ENCODE data around the gene KDM3B.

Gene KDM3B

DNA sequence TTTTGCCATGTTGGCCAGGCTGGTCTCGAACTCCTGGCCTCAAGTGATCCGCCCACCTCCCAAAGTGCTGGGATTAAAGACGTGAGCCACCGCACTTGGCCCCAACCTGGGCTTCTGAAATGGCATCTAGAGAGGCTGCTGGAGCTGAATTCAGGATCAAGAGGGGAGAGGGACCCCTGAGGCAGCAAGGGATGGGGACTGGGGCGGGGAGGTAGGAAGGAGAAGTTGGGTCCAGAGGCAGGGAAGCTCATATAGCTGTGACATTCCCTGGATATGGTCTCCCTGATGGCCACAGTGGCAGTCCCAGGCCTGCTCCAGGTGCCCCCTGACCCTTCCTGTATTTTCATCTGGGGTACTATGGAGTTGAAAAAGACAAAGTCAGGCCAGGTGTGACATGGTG, 98.5 kb downstream of the KDM3B start:
- no peak for DNase-seq

DNA sequence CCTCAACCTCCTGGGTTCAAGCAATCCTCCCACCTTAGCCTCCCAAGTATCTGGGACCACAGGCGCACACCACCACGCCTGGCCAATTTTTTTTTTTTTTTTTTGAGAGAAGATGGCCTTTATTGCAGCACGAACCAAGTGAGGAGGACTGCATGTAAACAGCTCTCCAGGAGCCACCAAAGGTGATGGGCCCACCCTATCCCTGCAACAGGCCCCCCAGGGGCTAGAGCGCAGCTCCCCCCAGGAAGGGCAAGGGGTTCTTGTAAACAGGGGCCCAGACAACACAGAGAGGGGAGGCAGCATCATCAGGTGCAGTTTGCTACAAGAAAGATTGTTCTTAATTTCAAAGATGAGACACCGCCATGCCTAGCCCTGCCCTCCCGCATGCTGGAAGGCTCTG, 100.2 kb downstream of the KDM3B start:
- DNase-seq = no peak

DNA sequence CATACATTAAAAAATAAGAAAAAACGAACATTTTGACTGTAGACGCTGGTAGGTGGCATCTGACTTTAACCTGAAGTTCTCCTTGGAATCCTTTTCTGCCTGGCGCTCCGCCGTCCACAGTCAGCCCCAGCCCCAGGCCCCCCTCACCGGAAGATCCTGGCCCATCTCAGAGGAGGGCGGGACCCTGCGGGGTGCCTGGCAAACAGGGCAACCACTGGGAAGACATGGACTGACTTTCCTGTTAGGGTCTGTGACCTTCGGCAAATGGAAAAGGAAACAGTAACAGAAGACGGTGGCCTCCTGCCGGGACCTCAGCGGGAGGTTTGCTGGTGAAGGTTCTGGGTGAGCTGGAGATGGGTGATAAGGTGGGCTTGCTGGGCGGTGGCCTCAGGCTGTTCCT, 101.1 kb downstream of the KDM3B start:
- no peak for DNase-seq

DNA sequence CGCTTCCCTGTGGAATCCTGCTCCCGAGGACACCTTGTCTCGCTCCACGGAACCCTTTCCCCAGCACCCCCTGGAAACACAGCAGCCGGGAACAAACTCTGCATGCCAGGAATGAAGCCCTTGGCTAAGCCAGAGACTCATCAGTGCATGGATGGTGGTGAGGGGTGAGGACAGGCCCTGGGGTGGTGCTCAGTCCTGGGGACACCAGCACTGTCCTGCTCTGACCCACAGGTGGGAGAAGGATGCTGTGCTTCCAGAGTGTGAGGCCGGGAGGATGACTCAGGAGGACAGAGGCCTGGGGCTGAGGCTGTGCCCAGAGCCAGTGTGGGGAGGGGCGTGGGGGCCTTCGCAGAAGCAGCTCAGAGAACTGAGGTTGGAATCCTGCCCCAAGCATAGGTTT, 101.6 kb downstream of the KDM3B start:
- DNase-seq = no peak

DNA sequence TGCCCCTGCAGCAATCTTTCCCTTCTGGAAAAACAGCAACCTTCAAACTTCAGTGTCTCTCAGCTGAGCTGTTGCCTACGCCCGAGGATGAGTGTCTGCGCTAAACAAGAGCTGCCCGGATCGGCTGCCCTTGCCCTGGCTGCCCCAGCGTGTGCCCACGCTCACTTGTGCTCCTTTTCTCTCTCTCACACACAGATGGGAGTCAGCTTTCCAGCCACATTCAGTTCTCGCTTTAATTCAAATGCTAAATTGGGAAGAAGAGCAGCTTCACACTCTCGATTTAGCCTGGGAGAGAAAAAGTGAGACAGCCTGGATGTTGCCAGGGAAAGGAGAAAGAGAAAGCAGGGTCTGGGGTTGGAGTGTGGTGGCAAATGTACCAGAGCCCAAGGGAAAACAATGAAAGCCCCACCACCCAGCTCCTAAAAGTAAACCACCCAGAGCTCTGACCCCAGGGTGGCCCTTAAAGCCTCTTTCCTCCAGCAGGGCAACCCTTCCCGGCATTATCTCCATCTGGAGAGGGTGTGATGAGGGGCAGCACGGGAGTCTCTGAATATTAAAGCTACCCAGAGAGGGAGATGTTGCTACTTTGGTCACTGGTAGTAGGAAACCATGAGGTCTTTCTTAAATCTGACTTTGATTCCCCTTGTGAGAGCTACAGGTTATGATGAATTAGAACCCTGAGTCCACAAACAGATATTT, 102.9 kb downstream of the KDM3B start:
- DNase-seq = no peak

DNA sequence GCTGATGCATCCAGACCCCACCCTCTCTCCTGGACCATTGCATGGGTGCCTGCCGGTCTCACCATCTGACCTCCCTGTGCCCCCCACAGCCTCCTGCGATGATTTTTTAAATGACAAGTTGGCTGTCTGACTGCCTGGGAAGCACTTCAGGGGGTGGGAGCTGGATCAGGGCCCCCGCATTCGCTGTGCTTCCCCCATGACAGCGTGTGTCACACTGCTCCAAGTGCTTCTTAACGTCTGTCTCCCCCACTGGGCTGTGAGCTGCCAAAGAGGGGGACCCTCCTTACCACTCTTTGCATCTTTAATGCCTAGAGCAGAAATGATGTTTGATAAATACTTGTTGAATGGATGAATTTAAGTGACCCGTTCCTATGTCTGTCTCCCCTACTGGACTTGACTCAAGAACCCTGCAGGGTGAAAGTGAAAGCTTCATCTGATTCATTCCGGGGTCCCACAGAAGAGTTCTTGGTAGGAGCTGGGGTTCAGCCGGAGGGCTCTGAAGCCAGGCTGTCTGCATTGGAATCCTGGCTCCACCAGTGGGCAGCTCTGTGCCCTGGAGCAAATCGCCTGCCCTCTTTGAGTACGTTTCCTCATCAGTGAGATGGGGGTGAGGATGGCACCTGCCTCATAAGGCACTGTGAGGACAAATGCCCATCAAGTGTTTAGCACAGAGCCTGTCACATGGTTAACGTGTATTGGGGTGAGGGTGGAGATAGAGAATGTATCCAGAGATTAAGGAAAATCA, 105.2 kb downstream of the KDM3B start:
- no peak for DNase-seq

DNA sequence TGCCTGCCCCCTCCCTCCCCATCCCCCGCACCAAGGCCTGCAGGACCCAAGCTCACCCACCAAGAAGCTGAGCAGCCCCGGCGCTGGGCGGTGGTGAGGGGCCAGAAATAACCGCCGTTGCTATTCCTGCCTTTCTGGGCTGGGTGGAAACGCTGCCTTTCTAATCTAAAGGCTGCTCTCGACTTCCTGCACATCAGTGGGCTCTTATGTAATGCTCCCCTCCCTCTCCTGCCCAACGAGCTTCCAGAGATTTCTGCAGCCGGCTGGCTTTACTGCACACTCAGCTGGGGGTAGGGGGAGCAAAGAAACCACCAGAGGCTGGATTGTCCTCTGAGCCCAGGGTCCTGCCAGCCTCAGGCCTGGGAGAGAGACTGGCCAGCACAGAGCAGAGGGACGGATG, 105.9 kb downstream of the KDM3B start:
- DNase-seq = no peak

DNA sequence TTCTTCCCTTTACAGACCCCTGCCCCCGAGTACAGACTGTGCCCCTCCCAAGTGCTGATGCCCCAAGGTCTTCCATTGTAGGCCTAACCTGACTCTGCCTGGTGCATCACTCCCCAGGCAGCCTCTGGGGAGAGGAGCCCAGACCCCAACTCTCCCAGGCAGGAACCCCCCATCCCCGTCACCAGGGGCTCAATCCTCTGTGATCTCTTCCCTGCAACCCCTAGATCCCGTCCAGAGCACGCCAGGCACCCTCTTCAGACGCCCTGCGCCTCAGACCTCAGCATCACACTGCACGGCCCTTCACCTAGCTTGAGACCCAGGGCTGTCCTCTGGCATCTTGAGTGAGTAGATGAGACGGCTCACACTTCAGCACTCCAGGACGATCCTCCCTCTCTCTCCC, 106.4 kb downstream of the KDM3B start:
- no peak for DNase-seq

DNA sequence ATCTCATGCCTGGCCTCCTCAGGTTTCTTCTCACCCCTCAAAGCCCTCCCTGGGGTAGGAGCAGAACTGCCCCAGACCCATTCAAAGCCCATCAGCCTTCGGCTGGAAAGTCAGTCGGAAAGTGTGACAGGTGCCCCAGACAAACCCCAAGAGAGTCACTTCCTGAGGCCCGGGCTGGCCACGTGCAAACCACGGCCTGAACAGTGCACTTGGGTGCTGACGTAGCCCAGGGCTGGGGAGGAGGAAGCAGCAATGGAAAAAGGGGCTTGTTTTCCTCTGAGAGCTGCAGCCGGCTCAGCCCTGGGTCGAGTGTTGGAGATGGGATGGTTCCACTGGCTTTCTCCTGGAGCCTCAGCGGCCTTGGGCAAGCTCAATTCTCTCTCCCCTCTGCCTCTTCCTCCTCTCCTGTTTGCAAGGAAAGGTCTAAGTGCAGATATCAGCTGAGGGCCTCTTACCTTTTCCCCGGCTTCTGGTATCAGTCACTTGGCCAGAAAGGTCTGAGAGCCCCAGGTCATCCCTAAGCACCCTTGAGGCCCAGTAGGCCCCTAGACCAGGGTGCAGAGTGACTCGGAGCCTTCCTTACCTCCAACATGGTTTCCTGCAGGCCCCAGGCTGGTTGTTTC, 106.9 kb downstream of the KDM3B start:
- DNase-seq = no peak

DNA sequence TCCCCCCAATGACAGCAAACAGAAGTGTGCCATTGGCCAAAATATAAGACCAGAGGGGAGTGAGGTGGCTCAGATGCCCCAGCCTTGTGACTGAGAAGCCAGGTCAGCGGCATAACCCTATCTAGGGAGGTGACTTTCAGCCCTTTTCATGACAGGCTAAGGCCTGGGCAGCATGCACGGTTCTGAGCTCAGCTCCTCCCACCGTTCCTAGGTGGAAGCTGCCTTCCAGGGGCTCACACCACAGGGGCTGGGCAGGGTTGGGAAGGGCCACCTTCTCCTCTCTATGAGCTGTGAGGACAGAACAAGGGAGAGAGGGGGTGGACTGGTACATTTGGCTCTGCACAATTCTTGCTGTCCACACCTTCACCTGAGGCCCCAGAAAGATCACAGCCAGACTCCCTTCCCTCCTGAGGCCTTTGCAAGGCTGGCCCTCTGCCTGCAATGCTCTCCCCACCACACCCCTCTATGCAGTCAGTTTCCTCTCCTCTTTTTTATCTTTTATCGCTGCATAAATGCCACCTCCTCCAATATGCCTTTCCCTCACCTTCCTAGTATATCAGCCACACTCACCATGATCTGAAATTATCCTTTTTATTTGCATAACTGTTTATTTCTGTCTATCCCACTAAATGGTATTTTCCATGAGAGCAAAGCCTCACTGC, 107.7 kb downstream of the KDM3B start:
- no peak for DNase-seq

DNA sequence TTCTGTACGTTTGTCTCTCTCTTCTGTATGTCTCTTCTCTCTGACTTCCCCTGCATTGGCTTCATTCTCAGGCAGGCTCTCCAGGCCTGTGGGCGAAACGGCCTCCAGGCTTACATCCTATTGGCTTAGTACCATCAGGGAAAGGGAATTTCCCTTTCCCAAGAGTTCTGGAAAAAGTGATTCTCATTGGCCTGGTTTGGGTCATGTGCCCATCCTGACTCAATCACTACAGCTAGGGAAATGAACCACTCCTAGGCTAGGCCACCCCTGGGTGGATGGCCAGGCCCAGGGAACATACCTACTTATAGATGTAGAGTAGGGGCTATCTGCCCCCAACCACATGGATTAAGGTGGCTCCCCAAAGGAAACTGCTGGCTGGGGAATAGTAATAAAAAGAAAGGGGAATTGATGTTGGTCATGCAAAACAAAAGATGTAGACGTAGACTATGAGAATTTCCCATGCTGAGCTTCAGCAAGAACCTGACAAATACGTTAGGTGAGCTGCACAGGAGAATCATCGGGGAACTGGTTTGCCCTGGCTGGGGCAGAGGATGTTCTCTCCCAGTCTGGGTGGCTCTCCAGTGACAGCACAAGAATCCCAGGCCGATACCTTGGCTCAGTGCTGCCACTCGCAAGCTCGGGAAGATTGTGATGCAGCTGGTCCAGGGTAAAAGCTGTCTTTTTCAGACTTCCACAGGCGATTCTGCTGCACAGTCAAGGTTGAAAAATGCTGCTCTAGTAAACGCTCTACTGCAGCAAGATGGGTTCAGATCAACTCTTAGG, 109.0 kb downstream of the KDM3B start:
- peak; percentile 70 for DNase-seq

DNA sequence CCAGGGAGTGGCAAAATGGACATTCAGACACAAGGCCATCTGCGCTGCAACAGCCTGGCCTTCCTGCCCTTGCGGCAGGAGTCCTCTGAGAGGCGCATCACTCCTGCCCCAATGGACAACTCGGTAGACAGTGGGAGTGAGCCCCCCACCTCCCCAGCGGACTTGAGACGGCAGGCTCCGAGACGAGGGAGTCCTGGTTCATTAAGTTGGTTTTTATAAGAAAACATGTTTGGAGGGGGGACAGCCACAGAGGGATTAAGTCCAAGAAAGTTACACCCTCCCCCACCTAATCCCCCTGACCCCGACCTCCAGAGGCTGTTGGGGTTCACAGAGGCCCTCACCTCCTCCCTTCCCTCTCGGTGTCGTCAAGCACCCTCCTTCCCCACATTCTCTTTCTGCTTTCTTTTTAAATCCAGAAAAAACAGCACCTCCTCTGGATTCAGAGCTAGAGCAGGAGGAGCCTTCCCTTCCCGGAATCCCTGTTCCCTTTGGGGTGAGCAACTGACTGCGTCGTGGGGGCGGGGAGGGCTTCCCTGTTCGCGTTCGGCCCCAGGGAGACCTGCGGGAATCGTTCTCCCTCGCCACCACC, 111.0 kb downstream of the KDM3B start:
- DNase-seq = no peak

DNA sequence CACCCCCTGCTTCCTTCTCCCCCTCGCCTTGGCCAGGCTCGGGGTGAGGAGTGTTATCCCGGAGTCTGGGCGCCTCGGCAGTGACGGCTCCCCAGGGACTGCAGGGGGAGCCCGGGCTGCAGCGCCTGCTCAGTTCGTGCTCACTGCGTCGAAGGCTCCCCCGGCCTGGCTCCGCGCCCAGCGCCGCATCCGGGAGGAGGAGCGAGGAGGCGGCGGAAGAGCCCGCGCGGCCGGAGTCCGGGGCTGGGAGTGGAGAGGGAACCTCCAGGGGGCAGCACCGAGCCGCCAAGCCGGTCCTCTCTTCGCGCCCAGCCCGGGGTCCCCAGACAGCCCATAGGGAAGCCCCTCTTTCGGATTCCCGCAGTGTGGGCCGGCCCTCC, 111.5 kb downstream of the KDM3B start:
- peak; percentile 96 for DNase-seq

DNA sequence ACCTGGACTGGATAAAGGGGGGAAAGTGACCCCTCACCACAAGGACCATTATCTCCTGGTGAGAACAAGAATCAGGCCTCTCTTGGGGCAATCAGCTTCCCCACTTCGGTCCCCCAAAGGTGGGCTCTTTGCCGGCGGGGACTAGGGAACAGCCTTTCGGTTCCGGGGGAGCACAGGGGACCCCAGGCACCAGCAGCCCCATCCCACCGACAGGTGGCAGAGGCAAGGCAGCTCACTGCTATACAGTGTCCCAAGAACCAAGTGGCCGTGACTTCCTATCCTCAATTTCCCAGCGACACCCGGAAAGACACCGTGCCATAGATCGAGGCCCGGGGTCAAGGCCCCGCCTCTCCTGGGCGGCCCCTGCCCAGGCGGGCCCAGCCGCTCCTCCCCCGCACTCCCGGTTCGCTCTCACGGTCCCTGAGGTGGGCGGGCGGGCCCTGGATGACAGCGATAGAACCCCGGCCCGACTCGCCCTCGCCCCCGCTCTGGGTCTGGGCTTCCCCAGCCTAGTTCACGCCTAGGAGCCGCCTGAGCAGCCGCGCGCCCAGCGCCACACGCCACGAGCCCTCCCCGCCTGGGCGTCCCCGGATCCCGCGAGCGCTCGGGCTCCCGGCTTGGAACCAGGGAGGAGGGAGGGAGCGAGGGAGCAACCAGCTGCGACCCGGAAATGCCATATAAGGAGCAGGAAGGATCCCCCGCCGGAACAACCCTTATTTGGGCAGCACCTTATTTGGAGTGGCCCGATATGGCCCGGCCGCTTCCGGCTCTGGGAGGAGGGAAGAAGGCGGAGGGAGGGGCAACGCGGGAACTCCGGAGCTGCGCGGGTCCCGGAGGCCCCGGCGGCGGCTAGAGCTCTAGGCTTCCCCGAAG, 112.1 kb downstream of the KDM3B start:
- DNase-seq = peak; percentile 99

DNA sequence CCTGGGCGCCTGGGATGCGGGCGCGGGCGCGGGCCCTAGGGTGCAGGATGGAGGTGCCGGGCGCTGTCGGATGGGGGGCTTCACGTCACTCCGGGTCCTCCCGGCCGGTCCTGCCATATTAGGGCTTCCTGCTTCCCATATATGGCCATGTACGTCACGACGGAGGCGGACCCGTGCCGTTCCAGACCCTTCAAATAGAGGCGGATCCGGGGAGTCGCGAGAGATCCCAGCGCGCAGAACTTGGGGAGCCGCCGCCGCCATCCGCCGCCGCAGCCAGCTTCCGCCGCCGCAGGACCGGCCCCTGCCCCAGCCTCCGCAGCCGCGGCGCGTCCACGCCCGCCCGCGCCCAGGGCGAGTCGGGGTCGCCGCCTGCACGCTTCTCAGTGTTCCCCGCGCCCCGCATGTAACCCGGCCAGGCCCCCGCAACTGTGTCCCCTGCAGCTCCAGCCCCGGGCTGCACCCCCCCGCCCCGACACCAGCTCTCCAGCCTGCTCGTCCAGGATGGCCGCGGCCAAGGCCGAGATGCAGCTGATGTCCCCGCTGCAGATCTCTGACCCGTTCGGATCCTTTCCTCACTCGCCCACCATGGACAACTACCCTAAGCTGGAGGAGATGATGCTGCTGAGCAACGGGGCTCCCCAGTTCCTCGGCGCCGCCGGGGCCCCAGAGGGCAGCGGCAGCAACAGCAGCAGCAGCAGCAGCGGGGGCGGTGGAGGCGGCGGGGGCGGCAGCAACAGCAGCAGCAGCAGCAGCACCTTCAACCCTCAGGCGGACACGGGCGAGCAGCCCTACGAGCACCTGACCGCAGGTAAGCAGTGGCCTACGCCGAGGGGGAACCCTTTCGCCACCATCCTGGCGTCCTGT, 113.0 kb downstream of the KDM3B start, which contains the start of gene EGR1:
EGR1 (plus strand) TSS at position 219 of the 864 bp plus-strand sequence; CDS start at position 502, 283 bp downstream.
- DNase-seq = peak; percentile 94

DNA sequence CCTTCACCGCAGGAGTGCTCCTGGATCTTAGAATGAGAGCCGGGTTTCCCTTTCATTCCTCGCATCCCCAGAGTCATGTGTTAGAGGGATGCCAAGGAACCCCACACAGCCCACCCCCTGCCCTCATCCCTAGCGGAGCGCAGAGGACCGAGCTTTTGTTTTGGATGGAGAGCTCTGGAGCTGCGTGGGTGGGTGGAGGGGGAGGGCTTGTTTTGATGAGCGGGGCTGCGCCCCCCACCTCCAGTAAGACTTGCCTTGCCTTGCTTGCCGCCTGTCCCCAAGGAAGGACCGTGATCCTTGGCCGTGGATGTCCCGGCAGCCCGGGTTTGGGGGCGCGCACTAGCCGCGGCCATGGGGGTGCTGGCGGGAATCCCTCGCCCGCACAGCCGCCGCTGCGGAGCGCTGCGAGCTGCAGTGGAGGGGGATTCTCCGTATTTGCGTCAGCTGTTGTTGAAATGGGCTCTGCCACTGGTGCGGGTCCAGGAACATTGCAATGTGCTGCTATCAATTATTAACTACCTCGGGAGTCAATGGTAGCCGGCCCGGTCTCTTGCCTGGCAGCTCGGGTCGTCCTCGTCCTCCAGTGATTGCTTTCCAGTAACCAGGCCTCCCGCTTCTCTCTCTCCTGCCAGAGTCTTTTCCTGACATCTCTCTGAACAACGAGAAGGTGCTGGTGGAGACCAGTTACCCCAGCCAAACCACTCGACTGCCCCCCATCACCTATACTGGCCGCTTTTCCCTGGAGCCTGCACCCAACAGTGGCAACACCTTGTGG, 113.8 kb downstream of the KDM3B start:
- DNase-seq = peak; percentile 23

DNA sequence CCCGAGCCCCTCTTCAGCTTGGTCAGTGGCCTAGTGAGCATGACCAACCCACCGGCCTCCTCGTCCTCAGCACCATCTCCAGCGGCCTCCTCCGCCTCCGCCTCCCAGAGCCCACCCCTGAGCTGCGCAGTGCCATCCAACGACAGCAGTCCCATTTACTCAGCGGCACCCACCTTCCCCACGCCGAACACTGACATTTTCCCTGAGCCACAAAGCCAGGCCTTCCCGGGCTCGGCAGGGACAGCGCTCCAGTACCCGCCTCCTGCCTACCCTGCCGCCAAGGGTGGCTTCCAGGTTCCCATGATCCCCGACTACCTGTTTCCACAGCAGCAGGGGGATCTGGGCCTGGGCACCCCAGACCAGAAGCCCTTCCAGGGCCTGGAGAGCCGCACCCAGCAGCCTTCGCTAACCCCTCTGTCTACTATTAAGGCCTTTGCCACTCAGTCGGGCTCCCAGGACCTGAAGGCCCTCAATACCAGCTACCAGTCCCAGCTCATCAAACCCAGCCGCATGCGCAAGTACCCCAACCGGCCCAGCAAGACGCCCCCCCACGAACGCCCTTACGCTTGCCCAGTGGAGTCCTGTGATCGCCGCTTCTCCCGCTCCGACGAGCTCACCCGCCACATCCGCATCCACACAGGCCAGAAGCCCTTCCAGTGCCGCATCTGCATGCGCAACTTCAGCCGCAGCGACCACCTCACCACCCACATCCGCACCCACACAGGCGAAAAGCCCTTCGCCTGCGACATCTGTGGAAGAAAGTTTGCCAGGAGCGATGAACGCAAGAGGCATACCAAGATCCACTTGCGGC, 114.6 kb downstream of the KDM3B start:
- peak; percentile 11 for DNase-seq

DNA sequence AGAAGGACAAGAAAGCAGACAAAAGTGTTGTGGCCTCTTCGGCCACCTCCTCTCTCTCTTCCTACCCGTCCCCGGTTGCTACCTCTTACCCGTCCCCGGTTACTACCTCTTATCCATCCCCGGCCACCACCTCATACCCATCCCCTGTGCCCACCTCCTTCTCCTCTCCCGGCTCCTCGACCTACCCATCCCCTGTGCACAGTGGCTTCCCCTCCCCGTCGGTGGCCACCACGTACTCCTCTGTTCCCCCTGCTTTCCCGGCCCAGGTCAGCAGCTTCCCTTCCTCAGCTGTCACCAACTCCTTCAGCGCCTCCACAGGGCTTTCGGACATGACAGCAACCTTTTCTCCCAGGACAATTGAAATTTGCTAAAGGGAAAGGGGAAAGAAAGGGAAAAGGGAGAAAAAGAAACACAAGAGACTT, 115.2 kb downstream of the KDM3B start:
- DNase-seq = peak; percentile 10

All from fibroblast of upper back skin (primary cell).